ENCODE measurements around the gene PDZK1IP1. TPM values are rescaled to one million over a fixed set of nuclear protein-coding genes. Genes with fewer than 3 reads are reported as not detected.

The PDZK1IP1 gene
- total and polyA plus RNA-seq, 2 of the 4 experiments (the other 2 are of a cell fraction): not detected

GRCh38 chr1:47179017-47179987, 10.5 kb downstream of the PDZK1IP1 start:
- no peaks in the 10 kb centered on the region for H3K79me1 ChIP-seq (ENCODE audit: low read depth in 1 of 2, low read length in 2 of 2)
- ChIA-PET POLR2A (ENCODE audit: unreplicated experiment) (no interaction called here), CTCF (interaction anchor here (0.6 to 1.8 kb wide), 20 partner anchors 11 to 547 kb away, joined by 3 to 14 read pairs (median 4); partner anchors contain the start of genes FOXD2 and PDZK1IP1)
- no peak overlapping the region for H2BK5ac ChIP-seq (ENCODE audit: low read depth, low read length, poor library complexity, severe bottlenecking)
- no peak overlapping the region for H2BK20ac ChIP-seq (ENCODE audit: low read depth, low read length)
- WGBS, 2 experiments (ENCODE audit: extremely low coverage in 2 of 2, insufficient read length in 1 of 2): 7% methylated on average over 18 of the region's 30 CpGs; no CpG with 5 or more reads in 1 of the 2 experiments
- DNase-seq: peak; percentile 91
- in situ Hi-C loops (cut with MboI; ENCODE audit: low sequenced_read_pairs) (no loop called here), intact Hi-C loops (cut with micrococcal nuclease) (loop anchor here (1.0 to 10.0 kb wide), 10 partner anchors 153 to 1315 kb away; partner anchors contain the start of gene CMPK1), dilution Hi-C loops (cut with HindIII; ENCODE audit: low sequenced_read_pairs, unreplicated experiment) (no loop called here)
- H2AK5ac ChIP-seq (ENCODE audit: low read depth, low read length): no peak overlapping the region
- no peaks in the 10 kb centered on the region for H3K36me3 ChIP-seq (ENCODE audit: control insufficient read depth, insufficient read depth, low read length)
- no peaks in the 10 kb centered on the region for H3K4me1 ChIP-seq (ENCODE audit: control insufficient read depth, insufficient read depth, low read length)
- H4K5ac ChIP-seq (ENCODE audit: low read depth, low read length): peak overlapping the region; percentile 62
- H3K4me3 ChIP-seq (ENCODE audit: insufficient read depth, low read depth, low read length): peak overlapping the region; percentile 27
- H2BK15ac ChIP-seq (ENCODE audit: low read depth, low read length): no peak overlapping the region
- no TSS peak for BruUV-seq (replicated peaks)
- H3K18ac ChIP-seq (ENCODE audit: low read depth, low read length): no peak overlapping the region
- H3K4me2 ChIP-seq (ENCODE audit: low read depth, low read length): peak overlapping the region; percentile 88
- H2AFZ ChIP-seq (replicated peaks; ENCODE audit: low read length, poor library complexity): peak overlapping the region; percentile 91
- no peak overlapping the region; the same call in 1 of the 2 replicates for H3K23ac ChIP-seq (ENCODE audit: low read depth, low read length)
- H3K4ac ChIP-seq (ENCODE audit: low read depth, low read length): peak overlapping the region; percentile 16; the same call in 1 of the 2 replicates
- no peak for TF ChIP-seq NFE2L2 (IDR thresholded peaks at IDR 0.05; ENCODE audit: low read depth, low read length)
- TF ChIP-seq SMC3 (IDR thresholded peaks at IDR 0.05; ENCODE audit: low read depth, low read length): peak; percentile 82
- no peak for TF ChIP-seq POLR2A (IDR thresholded peaks at IDR 0.05; ENCODE audit: low read depth, low read length)
- no peak for TF ChIP-seq USF2 (IDR thresholded peaks at IDR 0.05; ENCODE audit: low read depth, low read length)
- no peak for TF ChIP-seq CEBPB (IDR thresholded peaks at IDR 0.05; ENCODE audit: low read depth, low read length)
- peak; percentile 98 for TF ChIP-seq CTCF (conservative IDR thresholded peaks at IDR 0.05; ENCODE audit: low read depth, low read length)
- no peak for TF ChIP-seq CHD1 (IDR thresholded peaks at IDR 0.05; ENCODE audit: low read depth, low read length)
- no peak for TF ChIP-seq MAFK (IDR thresholded peaks at IDR 0.05; ENCODE audit: low read depth, low read length)
- TF ChIP-seq MAZ (IDR thresholded peaks at IDR 0.05; ENCODE audit: borderline replicate concordance, low read depth, low read length): peak; percentile 40; the same call in 1 of the 2 replicates
- no peak for TF ChIP-seq ELK1 (IDR thresholded peaks at IDR 0.05; ENCODE audit: borderline replicate concordance, low read depth, low read length)
- peak; percentile 93 for TF ChIP-seq RAD21 (IDR thresholded peaks at IDR 0.05; ENCODE audit: low read length)
- no peak for TF ChIP-seq FOS (IDR thresholded peaks at IDR 0.05; ENCODE audit: low read depth, low read length)
- TF ChIP-seq RFX5 (IDR thresholded peaks at IDR 0.05; ENCODE audit: low read depth, low read length): no peak
- H3K27me3 ChIP-seq (ENCODE audit: control insufficient read depth, insufficient read depth, low read length): no peaks in the 10 kb centered on the region; the same call in 1 of the 2 replicates
- no peak overlapping the region for H2BK120ac ChIP-seq (ENCODE audit: low read depth, low read length)
- H3K27ac ChIP-seq (ENCODE audit: insufficient read depth, low read length): no peak overlapping the region
- peak overlapping the region; percentile 19; the same call in 1 of the 2 replicates for H3K9ac ChIP-seq (ENCODE audit: low read depth, low read length)
- H4K91ac ChIP-seq (ENCODE audit: insufficient read depth, low read depth, low read length): peak overlapping the region; percentile 19; the same call in 1 of the 2 replicates
- H4K8ac ChIP-seq (ENCODE audit: low read depth in 2 of 2, low read length in 2 of 2): peak overlapping the region; percentile 86 to 91
- no peak overlapping the region for H3K14ac ChIP-seq (replicated peaks; ENCODE audit: low read depth, low read length)
- no peaks in the 10 kb centered on the region for H3K9me1 ChIP-seq (ENCODE audit: insufficient read depth, low read length)
- H4K20me1 ChIP-seq (ENCODE audit: insufficient read depth, low read length): no peaks in the 10 kb centered on the region
- peak overlapping the region; percentile 52 for H2AK9ac ChIP-seq (replicated peaks; ENCODE audit: low read depth, low read length, poor library complexity)
- H3K56ac ChIP-seq (ENCODE audit: extremely low read depth, insufficient read depth, low read length): no peak overlapping the region
- H3K9me3 ChIP-seq (ENCODE audit: control insufficient read depth, insufficient read depth, low read length): no peaks in the 10 kb centered on the region
- peak; percentile 91 for ATAC-seq (ENCODE audit: low read depth)
